Upper lobe of left lung (tissue), 6 donors: Measurements from ENCODE around the gene CAMK2B. TPM values are rescaled to one million over a fixed set of nuclear protein-coding genes. Genes with fewer than 3 reads are reported as not detected.

Experiments used
- ATAC-seq, 2 donors: fragments of 200-7000 bp; cut with Tn5 transposase; one replicate each; pipeline ENCODE4 v1.9.1; 2022; ENCODE audit warnings: mild to moderate bottlenecking in 2 of 2, moderate library complexity in 2 of 2; ENCODE audit not compliant: low FRiP score in 2 of 2
- DNase-seq, 2 donors: peaks; one replicate each; pipeline ENCODE4 v3.0.0-alpha.2; 2019 to 2020
- H3K27ac ChIP-seq, 4 donors: fragments of 200-600 bp; sonication (generic); one replicate each; pipeline ENCODE4 v1.5.1; 2016 to 2019
- H3K27me3 ChIP-seq, 4 donors: fragments of 200-600 bp; sonication (generic); one replicate each; pipeline ENCODE4 v1.5.1; 2017 to 2019
- H3K36me3 ChIP-seq, 4 donors: fragments of 200-600 bp; sonication (generic); one replicate each; pipeline ENCODE4 v1.5.1; 2016 to 2019
- H3K4me1 ChIP-seq, 4 donors: fragments of 200-600 bp; sonication (generic); one replicate each; pipeline ENCODE4 v1.5.1; 2018 to 2019
- H3K4me3 ChIP-seq, 4 donors: fragments of 200-600 bp; sonication (generic); one replicate each; pipeline ENCODE4 v1.5.1; 2017 to 2019; ENCODE audit warnings: mild to moderate bottlenecking in 2 of 4, moderate library complexity in 1 of 4
- H3K9me3 ChIP-seq, 4 donors: fragments of 200-600 bp; sonication (generic); one replicate each; pipeline ENCODE4 v1.5.1; 2018 to 2019
- CTCF ChIP-seq, 6 experiments: fragments of 450-650 bp in 4 of 6; fragments of 200-600 bp in 2 of 6; sonication (generic) in 2 of 6; IDR thresholded peaks; one replicate each; pipeline ENCODE4 v1.5.1; 2016 to 2019; ENCODE audit warnings: antibody characterized with exemption in 6 of 6
- EP300 ChIP-seq, 4 donors: sonication (generic); formaldehyde crosslinking; IDR thresholded peaks; one replicate each; pipeline ENCODE4 v1.5.1; 2017; ENCODE audit warnings: antibody characterized with exemption in 4 of 4, control low read depth in 2 of 4
- POLR2A ChIP-seq, 4 donors: fragments of 450-650 bp; IDR thresholded peaks; one replicate each; pipeline ENCODE4 v1.5.1; 2016 to 2017; ENCODE audit warnings: antibody characterized with exemption in 4 of 4, mild to moderate bottlenecking in 2 of 4
- POLR2AphosphoS5 ChIP-seq, 2 donors: sonication (generic); formaldehyde crosslinking; IDR thresholded peaks; one replicate each; pipeline ENCODE4 v1.5.1; 2017; ENCODE audit warnings: antibody characterized with exemption in 2 of 2
- WGBS, 2 donors: methylation state at CpG; one replicate each; pipeline ENCODE4 v1.1.5; 2017 to 2018; 5-methylcytosine and 5-hydroxymethylcytosine counted together
- total RNA-seq, 6 donors: library from RNA; depleted of rRNA in 4 of 6; stranded (reverse); fragments of >200 nt in 4 of 6; gene quantifications; one replicate each; pipeline versions ENCODE4 v1.1.0 to v1.2.1, GENCODE V29; 2016 to 2021
- donor health status: DM: no; HTN: no; CAD: no; lungs with moderate emphysema.
- donor health status: DM: no; HTN: yes; CAD: no; lungs with severe emphysema.

Gene CAMK2B
- total RNA-seq, 6 donors from 2014 or later, result 0.09 to 1.8 (median 0.27) TPM; not detected in 3

- peaks cover 0 to 12% (median 6%) of the 10 kb centered on the region in 4 donors for H3K4me1 ChIP-seq
- no peak overlapping the region for H3K4me3 ChIP-seq
- peaks cover 0 to 5% (median 2%) of the 10 kb centered on the region in 4 donors for H3K27me3 ChIP-seq
- ATAC-seq, result no peak
- H3K9me3 ChIP-seq, result no peaks in the 10 kb centered on the region
- 66 to 69% methylated on average over 9 of the region's 9 CpGs for WGBS, 2 donors
- TF ChIP-seq POLR2AphosphoS5 (IDR thresholded peaks at IDR 0.05), result no peak
- no peak for TF ChIP-seq EP300 (IDR thresholded peaks at IDR 0.05)
- no peak for TF ChIP-seq POLR2A (IDR thresholded peaks at IDR 0.05)
- no peak for TF ChIP-seq CTCF (IDR thresholded peaks at IDR 0.05)
- H3K27ac ChIP-seq, result no peak overlapping the region
- DNase-seq, result no peak
- no peaks in the 10 kb centered on the region for H3K36me3 ChIP-seq
Measured at GRCh38 chr7:44291733-44292419, 33.5 kb downstream of the CAMK2B start.

- Histone ChIP-seq H3K27me3 (peaks cover 0 to 5% (median 2%) of the 10 kb centered on the region in 4 donors), H3K36me3 (no peaks in the 10 kb centered on the region), H3K4me3 (no peak overlapping the region), H3K27ac (no peak overlapping the region), H3K9me3 (no peaks in the 10 kb centered on the region), H3K4me1 (peaks cover 0 to 12% (median 6%) of the 10 kb centered on the region in 4 donors)
- DNase-seq (peak; percentile 73 to 75), ATAC-seq (no peak)
- no peak for TF ChIP-seq CTCF (IDR thresholded peaks at IDR 0.05)
- no peak for TF ChIP-seq POLR2A (IDR thresholded peaks at IDR 0.05)
- no peak for TF ChIP-seq POLR2AphosphoS5 (IDR thresholded peaks at IDR 0.05)
- no peak for TF ChIP-seq EP300 (IDR thresholded peaks at IDR 0.05)
- 34 to 41% methylated on average over 8 to 17 of the region's 18 CpGs for WGBS, 2 donors
Measured at GRCh38 chr7:44291066-44291732, 34.2 kb downstream of the CAMK2B start.

GRCh38 chr7:44290252-44290620, 35.2 kb downstream of the CAMK2B start:
- Histone ChIP-seq H3K4me3 (no peak overlapping the region), H3K36me3 (no peaks in the 10 kb centered on the region), H3K4me1 (peaks cover 0 to 12% (median 6%) of the 10 kb centered on the region in 4 donors), H3K27ac (no peak overlapping the region), H3K9me3 (no peaks in the 10 kb centered on the region), H3K27me3 (peaks cover 0 to 5% (median 2%) of the 10 kb centered on the region in 4 donors)
- DNase-seq, result peak; percentile 22 to 34
- no peak for TF ChIP-seq POLR2A (IDR thresholded peaks at IDR 0.05)
- TF ChIP-seq POLR2AphosphoS5 (IDR thresholded peaks at IDR 0.05), result no peak
- no peak for TF ChIP-seq EP300 (IDR thresholded peaks at IDR 0.05)
- 72 to 77% methylated on average over 12 of the region's 12 CpGs for WGBS, 2 donors
- no peak for ATAC-seq

- Histone ChIP-seq H3K36me3 (no peaks in the 10 kb centered on the region), H3K27me3 (peaks cover 0 to 5% (median 3%) of the 10 kb centered on the region in 4 donors), H3K27ac (no peak overlapping the region), H3K4me3 (no peak overlapping the region), H3K4me1 (peaks cover 0 to 12% (median 6%) of the 10 kb centered on the region in 4 donors), H3K9me3 (no peaks in the 10 kb centered on the region)
- DNase-seq (peak; percentile 20 to 54), ATAC-seq (no peak)
- TF ChIP-seq EP300 (IDR thresholded peaks at IDR 0.05) (no peak), POLR2AphosphoS5 (IDR thresholded peaks at IDR 0.05) (no peak), POLR2A (IDR thresholded peaks at IDR 0.05) (no peak), CTCF (IDR thresholded peaks at IDR 0.05) (no peak)
- WGBS, 2 donors, result 86 to 89% methylated on average over 17 to 24 of the region's 24 CpGs
Measured at GRCh38 chr7:44289341-44290251, 35.8 kb downstream of the CAMK2B start.
